IMR-90 (cell line): ENCODE data around the gene ELP2. TPM values are rescaled to one million over a fixed set of nuclear protein-coding genes. Genes with fewer than 3 reads are reported as not detected.
A peak's percentile ranks its signal among the peaks of the same experiment; 100 is the strongest.

Experiments
- ATAC-seq: fragments of 200-7000 bp; cut with Tn5 transposase; 2 replicates; pipeline ENCODE4 v1.9.1; 2020; ENCODE audit warnings: low read depth, mild to moderate bottlenecking, moderate library complexity
- BruUV-seq: library from RNA; stranded (reverse); fragments of 400-500 nt; replicated peaks from 2 replicates; lab custom pipeline; 2021; lab: Mats Ljungman, UMichigan
- CTCF ChIA-PET: fragments of 300-600 bp; formaldehyde crosslinking; extraction: SDS; loops from one replicate; lab custom pipeline; 2021; ENCODE audit warnings: antibody characterized with exemption; lab: Yijun Ruan, JAX
- POLR2A ChIA-PET: fragments of 300-600 bp; sonication (Branson Sonifier 250); formaldehyde crosslinking; loops from one replicate; lab custom pipeline; 2022; ENCODE audit warnings: antibody characterized with exemption; ENCODE audit not compliant: unreplicated experiment; lab: Charles Lee
- DNase-seq: peaks from one replicate; pipeline ENCODE4 v3.0.0; 2013
- H2AFZ ChIP-seq: replicated peaks from 2 replicates; pipeline ENCODE3; 2013; ENCODE audit warnings: low read length, mild to moderate bottlenecking; ENCODE audit not compliant: poor library complexity
- H2AK5ac ChIP-seq: 2 replicates; pipeline ENCODE4 v1.6.1; 2013; ENCODE audit warnings: low read depth, low read length, inconsistent platforms
- H2AK9ac ChIP-seq: replicated peaks from 2 replicates; pipeline ENCODE3; 2013; ENCODE audit warnings: mild to moderate bottlenecking, low read depth, low read length, moderate library complexity; ENCODE audit not compliant: poor library complexity
- H2BK120ac ChIP-seq: 2 replicates; pipeline ENCODE4 v1.6.1; 2013; ENCODE audit warnings: low read depth, low read length, inconsistent platforms
- H2BK15ac ChIP-seq: 3 replicates; pipeline ENCODE4 v1.6.1; 2013; ENCODE audit warnings: low read depth, low read length, inconsistent platforms
- H2BK20ac ChIP-seq: 2 replicates; pipeline ENCODE4 v1.6.1; 2013; ENCODE audit warnings: low read depth, mild to moderate bottlenecking, inconsistent platforms, low read length, moderate library complexity
- H2BK5ac ChIP-seq: 2 replicates; pipeline ENCODE4 v1.6.1; 2013; ENCODE audit warnings: mild to moderate bottlenecking, low read depth, low read length, inconsistent platforms; ENCODE audit not compliant: poor library complexity, severe bottlenecking
- H3K14ac ChIP-seq: replicated peaks from 2 replicates; pipeline ENCODE4 v1.6.1; 2013; ENCODE audit warnings: low read depth, low read length, inconsistent platforms
- H3K18ac ChIP-seq: 2 replicates; pipeline ENCODE4 v1.6.1; 2013; ENCODE audit warnings: low read depth, low read length, control low read depth
- H3K23ac ChIP-seq: 2 replicates; pipeline ENCODE4 v1.6.1; 2013; ENCODE audit warnings: low read depth, low read length, inconsistent platforms
- H3K27ac ChIP-seq: 2 replicates; pipeline ENCODE4 v1.5.1; 2013; ENCODE audit warnings: mild to moderate bottlenecking, control low read depth, low read length; ENCODE audit not compliant: insufficient read depth
- H3K27me3 ChIP-seq: 2 replicates; pipeline ENCODE4 v1.6.1; 2013; ENCODE audit warnings: low read length; ENCODE audit not compliant: control insufficient read depth, insufficient read depth
- H3K36me3 ChIP-seq: 2 replicates; pipeline ENCODE4 v1.6.1; 2013; ENCODE audit warnings: low read length, mixed read lengths; ENCODE audit not compliant: control insufficient read depth, insufficient read depth
- H3K4ac ChIP-seq: 2 replicates; pipeline ENCODE4 v1.6.1; 2013; ENCODE audit warnings: low read depth, low read length, inconsistent platforms
- H3K4me1 ChIP-seq: 2 replicates; pipeline ENCODE4 v1.6.1; 2013; ENCODE audit warnings: low read length, mixed read lengths; ENCODE audit not compliant: control insufficient read depth, insufficient read depth
- H3K4me2 ChIP-seq: 2 replicates; pipeline ENCODE4 v1.6.1; 2013; ENCODE audit warnings: low read depth, mild to moderate bottlenecking, control low read depth, low read length, moderate library complexity
- H3K4me3 ChIP-seq: 2 replicates; pipeline ENCODE4 v1.5.1; 2013; ENCODE audit warnings: low read depth, mild to moderate bottlenecking, control low read depth, low read length, moderate library complexity; ENCODE audit not compliant: insufficient read depth
- H3K56ac ChIP-seq: 2 replicates; pipeline ENCODE4 v1.6.1; 2013; ENCODE audit warnings: low read length, inconsistent platforms; ENCODE audit not compliant: insufficient read depth; ENCODE audit errors: extremely low read depth
- H3K79me1 ChIP-seq, 2 experiments: 2 replicates each; pipeline ENCODE4 v1.6.1; 2013; ENCODE audit warnings: low read length in 2 of 2, inconsistent platforms in 1 of 2, low read depth in 1 of 2
- H3K9ac ChIP-seq: 2 replicates; pipeline ENCODE4 v1.6.1; 2013; ENCODE audit warnings: low read depth, low read length, control low read depth
- H3K9me1 ChIP-seq: 2 replicates; pipeline ENCODE4 v1.6.1; 2013; ENCODE audit warnings: low read length, inconsistent platforms; ENCODE audit not compliant: insufficient read depth
- H3K9me3 ChIP-seq: 2 replicates; pipeline ENCODE4 v1.6.1; 2013; ENCODE audit warnings: low read length; ENCODE audit not compliant: control insufficient read depth, insufficient read depth
- H4K20me1 ChIP-seq: 2 replicates; pipeline ENCODE4 v1.6.1; 2013; ENCODE audit warnings: low read length, inconsistent platforms; ENCODE audit not compliant: insufficient read depth
- H4K5ac ChIP-seq: 2 replicates; pipeline ENCODE4 v1.6.1; 2013; ENCODE audit warnings: mild to moderate bottlenecking, low read depth, low read length, control low read depth
- H4K8ac ChIP-seq, 2 experiments: 2 replicates each; pipeline ENCODE4 v1.6.1; 2013; ENCODE audit warnings: low read depth in 2 of 2, low read length in 2 of 2, control low read depth in 1 of 2, inconsistent platforms in 1 of 2
- H4K91ac ChIP-seq: 2 replicates; pipeline ENCODE4 v1.6.1; 2013; ENCODE audit warnings: low read depth, low read length, inconsistent platforms; ENCODE audit not compliant: insufficient read depth
- BHLHE40 ChIP-seq: fragments of 150-350 bp; IDR thresholded peaks from 2 replicates; pipeline ENCODE4 v1.6.1; 2016; ENCODE audit warnings: mild to moderate bottlenecking, low read depth, low read length
- CEBPB ChIP-seq: IDR thresholded peaks from 2 replicates; pipeline ENCODE4 v1.6.1; 2012; ENCODE audit warnings: low read depth, low read length, improper control_type of control experiment
- CHD1 ChIP-seq: IDR thresholded peaks from 2 replicates; pipeline ENCODE4 v1.6.1; 2012; ENCODE audit warnings: low read depth, low read length, improper control_type of control experiment
- CTCF ChIP-seq: conservative IDR thresholded peaks from 2 replicates; pipeline ENCODE4 v1.5.1; 2012; ENCODE audit warnings: mild to moderate bottlenecking, low read depth, low read length, improper control_type of control experiment
- ELK1 ChIP-seq: fragments of 150-350 bp; IDR thresholded peaks from 2 replicates; pipeline ENCODE4 v1.6.1; 2016; ENCODE audit warnings: low read depth, mild to moderate bottlenecking, low read length, moderate library complexity, borderline replicate concordance
- FOS ChIP-seq: fragments of 150-350 bp; IDR thresholded peaks from 2 replicates; pipeline ENCODE4 v1.6.1; 2016; ENCODE audit warnings: low read depth, low read length
- MAFK ChIP-seq: IDR thresholded peaks from 2 replicates; pipeline ENCODE4 v1.6.1; 2012; ENCODE audit warnings: low read depth, low read length, improper control_type of control experiment
- NFE2L2 ChIP-seq: fragments of 150-350 bp; IDR thresholded peaks from 2 replicates; pipeline ENCODE4 v1.6.1; 2016; ENCODE audit warnings: low read depth, mild to moderate bottlenecking, low read length
- POLR2A ChIP-seq: IDR thresholded peaks from 2 replicates; pipeline ENCODE4 v1.6.1; 2012; ENCODE audit warnings: mild to moderate bottlenecking, low read depth, low read length
- RCOR1 ChIP-seq: IDR thresholded peaks from 2 replicates; pipeline ENCODE4 v1.6.1; 2012; ENCODE audit warnings: mild to moderate bottlenecking, low read length, improper control_type of control experiment; ENCODE audit not compliant: insufficient replicate concordance
- RFX5 ChIP-seq: IDR thresholded peaks from 2 replicates; pipeline ENCODE4 v1.8.0; 2012; ENCODE audit warnings: low read depth, mild to moderate bottlenecking, low read length, moderate library complexity
- WGBS, 2 experiments: methylation state at CpG; one replicate each; pipeline versions ENCODE4 v1.1.5 to v1.1.7; 2013; ENCODE audit warnings: missing lambda C conversion rate in 2 of 2; ENCODE audit not compliant: insufficient read length in 1 of 2; ENCODE audit errors: extremely low coverage in 2 of 2; 5-methylcytosine and 5-hydroxymethylcytosine counted together
- dilution Hi-C: fragments of 300-500 bp; cut with HindIII; formaldehyde crosslinking; loops from one replicate; pipeline ENCODE4 v1.14.3; 2018; ENCODE audit warnings: low sequenced_read_pairs; ENCODE audit not compliant: unreplicated experiment
- in situ Hi-C: fragments of 300-500 bp; cut with MboI; formaldehyde crosslinking; loops from 3 replicates; pipeline ENCODE4 v1.14.3; 2019; ENCODE audit warnings: low sequenced_read_pairs, inconsistent platforms, mixed read lengths
- intact Hi-C: fragments of 100-400 bp; cut with micrococcal nuclease; formaldehyde crosslinking; loops from 2 replicates; pipeline ENCODE4 v1.10.0; 2022
- polyA plus RNA-seq, 3 experiments: library from polyadenylated mRNA; depleted of rRNA; stranded (reverse); fragments of >200 nt; gene quantifications; 2 replicates each; pipeline ENCODE4 v1.2.3, GENCODE V29; 2012; ENCODE audit warnings: low replicate concordance in 1 of 3
- total RNA-seq: library from RNA; depleted of rRNA; stranded (reverse); fragments of >200 nt; gene quantifications from 2 replicates; pipeline ENCODE4 v1.2.3, GENCODE V29; 2012

Gene ELP2
- total and polyA plus RNA-seq, 2 of the 4 experiments (the other 2 are of a cell fraction): 48.1 to 161 TPM

- no peak overlapping the region for H3K18ac ChIP-seq
- H2AFZ ChIP-seq: no peak overlapping the region
- TF ChIP-seq CEBPB (no peak), MAFK (no peak), CHD1 (no peak), POLR2A (no peak), NFE2L2 (no peak), ELK1 (no peak), CTCF (no peak), BHLHE40 (no peak), RCOR1 (no peak), FOS (no peak), RFX5 (no peak)
- no peak overlapping the region for H3K56ac ChIP-seq
- no peak overlapping the region for H2BK20ac ChIP-seq
- H3K4me1 ChIP-seq: peaks cover 5% of the 10 kb centered on the region
- H2BK15ac ChIP-seq: no peak overlapping the region
- H2AK5ac ChIP-seq: no peak overlapping the region
- no CpG with 5 or more reads among the region's 2 CpGs for WGBS, 2 experiments
- intact Hi-C loops: no loop called here
- H3K4ac ChIP-seq: no peak overlapping the region
- no peak overlapping the region for H3K9ac ChIP-seq
- H3K36me3 ChIP-seq: peaks cover 26% of the 10 kb centered on the region
- no peak overlapping the region for H2BK120ac ChIP-seq
- peaks cover 4% of the 10 kb centered on the region; the same call in 1 of the 2 replicates for H4K20me1 ChIP-seq
- H2BK5ac ChIP-seq: no peak overlapping the region
- H3K27me3 ChIP-seq: no peaks in the 10 kb centered on the region
- H2AK9ac ChIP-seq: no peak overlapping the region
- DNase-seq (no peak), ATAC-seq (no peak)
- in situ Hi-C loops: no loop called here
- peaks cover 11% of the 10 kb centered on the region for H3K9me1 ChIP-seq
- no peaks in the 10 kb centered on the region for H3K9me3 ChIP-seq
- H3K27ac ChIP-seq: peak overlapping the region; percentile 48; the same call in 1 of the 2 replicates
- ChIA-PET CTCF (no interaction called here), POLR2A (no interaction called here)
- H4K91ac ChIP-seq: no peak overlapping the region; the same call in 1 of the 2 replicates
- no peak overlapping the region for H3K4me3 ChIP-seq
- BruUV-seq: no TSS peak
- H4K8ac ChIP-seq: no peak overlapping the region
- H3K23ac ChIP-seq: no peak overlapping the region
- H4K5ac ChIP-seq: peak overlapping the region; percentile 44
- dilution Hi-C loops: no loop called here
- no peak overlapping the region for H3K14ac ChIP-seq
- H3K4me2 ChIP-seq: no peak overlapping the region
- peaks cover 3 to 5% of the 10 kb centered on the region in 2 experiments; a peak in 2 of 4 replicates for H3K79me1 ChIP-seq
These were observed 46.5 kb downstream of the ELP2 start for GRCh38 chr18:36176177-36176584.
